NCI-H774 (cell line): ENCODE measurements around the gene SLC8B1.

ENCODE experiments used
- DNase-seq: peaks from one replicate; lab custom pipeline; 2025; lab: John Stamatoyannopoulos, UW

SLC8B1 gene

GRCh38 chr12:113334786-113335539 lies at the start of gene SLC8B1:
Gene SLC8B1, minus strand, starts transcription at chr12:113335109. Its CDS starts 2,231 bp downstream, at chr12:113332878.
- DNase-seq, result peak; percentile 64

- no peak for DNase-seq
These were observed 47.3 kb upstream of the SLC8B1 start for GRCh38 chr12:113382206-113382605.

- no peak for DNase-seq
These were observed 46.3 kb upstream of the SLC8B1 start for GRCh38 chr12:113381220-113381619.

- DNase-seq, result no peak
These were observed 43.4 kb upstream of the SLC8B1 start for GRCh38 chr12:113378291-113378690.

GRCh38 chr12:113374823-113375428 lies 40.0 kb upstream of the SLC8B1 start:
- DNase-seq, result no peak

- no peak for DNase-seq
These were observed 39.1 kb upstream of the SLC8B1 start for GRCh38 chr12:113373969-113374368.

- DNase-seq, result no peak
These were observed 38.5 kb upstream of the SLC8B1 start for GRCh38 chr12:113373440-113373839.

- no peak for DNase-seq
These were observed 37.5 kb upstream of the SLC8B1 start for GRCh38 chr12:113372371-113372770.

GRCh38 chr12:113371808-113372207 lies 36.9 kb upstream of the SLC8B1 start:
- no peak for DNase-seq

GRCh38 chr12:113370923-113371682 lies 36.2 kb upstream of the SLC8B1 start:
- no peak for DNase-seq

GRCh38 chr12:113369391-113369985 lies 34.6 kb upstream of the SLC8B1 start:
- DNase-seq, result no peak

GRCh38 chr12:113368331-113368730 lies 33.4 kb upstream of the SLC8B1 start:
- DNase-seq, result no peak

- DNase-seq, result no peak
These were observed 31.9 kb upstream of the SLC8B1 start for GRCh38 chr12:113366827-113367226.

GRCh38 chr12:113365639-113366395 lies 30.9 kb upstream of the SLC8B1 start:
- DNase-seq, result no peak

GRCh38 chr12:113364698-113365097 lies 29.8 kb upstream of the SLC8B1 start:
- no peak for DNase-seq

GRCh38 chr12:113361574-113362370 lies 26.9 kb upstream of the SLC8B1 start:
- no peak for DNase-seq

GRCh38 chr12:113359939-113360748 lies 25.2 kb upstream of the SLC8B1 start:
- DNase-seq, result no peak

GRCh38 chr12:113359133-113359938 lies 24.4 kb upstream of the SLC8B1 start:
- no peak for DNase-seq
